Neutrophil (primary cell): Measurements from ENCODE around the gene PKIG.

ENCODE experiments used
- H3K27ac ChIP-seq: fragments of 200-600 bp; sonication (generic); 2 replicates; pipeline ENCODE4 v1.5.1; 2016; ENCODE audit warnings: mild to moderate bottlenecking, moderate library complexity
- H3K27me3 ChIP-seq: fragments of 200-600 bp; sonication (generic); 2 replicates; pipeline ENCODE4 v1.6.0; 2016; ENCODE audit warnings: mild to moderate bottlenecking
- H3K36me3 ChIP-seq: fragments of 200-600 bp; sonication (generic); 2 replicates; pipeline ENCODE4 v1.5.1; 2017
- H3K4me1 ChIP-seq, 2 experiments: fragments of 200-600 bp in 1 of 2; sonication (generic) in 1 of 2; 1 replicate in 1 of 2; 2 replicates in 1 of 2; pipeline versions ENCODE4 v1.5.1 to v1.6.1; 2013 to 2016; ENCODE audit warnings: low read depth in 1 of 2, low read length in 1 of 2, mild to moderate bottlenecking in 1 of 2, moderate library complexity in 1 of 2; ENCODE audit not compliant: control insufficient read depth in 1 of 2, insufficient read depth in 1 of 2
- H3K4me3 ChIP-seq, 2 experiments: fragments of 200-600 bp in 1 of 2; sonication (generic) in 1 of 2; 1 replicate in 1 of 2; 2 replicates in 1 of 2; pipeline ENCODE4 v1.5.1; 2013 to 2016; ENCODE audit warnings: low read depth in 1 of 2, low read length in 1 of 2, mild to moderate bottlenecking in 1 of 2, moderate library complexity in 1 of 2
- H3K9me3 ChIP-seq: fragments of 200-600 bp; sonication (generic); 2 replicates; pipeline ENCODE4 v1.5.1; 2016
- CTCF ChIP-seq: fragments of 200-600 bp; sonication (generic); IDR thresholded peaks from 2 replicates; pipeline ENCODE4 v1.5.1; 2016; ENCODE audit warnings: antibody characterized with exemption

The PKIG gene

GRCh38 chr20:44624152-44624551 is 41.8 kb downstream of the PKIG start:
- Histone ChIP-seq H3K4me3 (no peak overlapping the region), H3K36me3 (no peaks in the 10 kb centered on the region), H3K27me3 (no peaks in the 10 kb centered on the region), H3K27ac (no peak overlapping the region), H3K9me3 (no peaks in the 10 kb centered on the region), H3K4me1 (no peaks in the 10 kb centered on the region)
- no peak for TF ChIP-seq CTCF

DNA sequence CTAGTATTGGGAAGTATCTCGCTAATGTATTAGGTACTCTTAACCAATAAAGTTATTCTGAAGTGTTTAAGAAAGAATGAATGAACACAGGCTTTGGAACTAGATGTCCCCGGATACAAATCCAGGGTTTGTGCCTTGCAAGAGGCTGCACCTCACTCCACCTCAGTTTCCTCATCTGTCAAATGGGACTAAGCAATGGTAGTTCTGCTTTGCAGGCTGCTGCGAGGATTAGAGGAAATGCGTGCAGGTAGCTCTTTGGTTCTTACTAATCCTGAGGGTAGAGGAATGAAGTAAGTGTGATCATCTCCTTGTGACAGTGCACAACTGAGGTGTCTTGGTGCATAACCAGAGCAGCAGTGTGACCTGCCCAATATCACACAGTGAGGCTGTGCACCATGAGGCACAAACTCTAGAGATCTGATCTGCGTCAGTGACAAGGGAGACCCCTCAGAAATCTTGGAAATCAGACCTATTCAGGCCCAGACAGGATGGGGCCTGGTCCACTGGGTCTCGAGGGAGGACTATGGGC is 42.4 kb downstream of the PKIG start:
- TF ChIP-seq CTCF, result no peak

DNA sequence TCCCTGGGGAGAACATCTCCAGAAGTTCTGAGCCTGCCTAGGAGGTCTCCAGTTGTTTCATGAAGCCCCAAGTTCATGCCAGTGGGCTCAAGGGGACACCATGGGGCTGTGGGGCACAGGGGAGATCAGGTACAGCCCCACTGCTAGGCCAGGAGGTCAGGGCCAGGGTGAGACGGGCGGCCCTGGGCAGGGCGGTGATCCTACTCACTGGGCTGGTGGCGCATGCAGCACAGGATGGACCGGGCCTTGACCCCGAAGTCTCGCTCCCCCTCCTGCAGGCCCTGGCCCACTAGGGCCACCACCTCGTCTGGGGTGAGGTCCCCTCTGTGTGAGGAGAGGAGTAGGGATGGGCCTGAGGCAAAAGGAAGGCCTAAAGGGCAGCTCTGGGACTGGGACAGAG is 43.0 kb downstream of the PKIG start:
- Histone ChIP-seq H3K4me1 (no peaks in the 10 kb centered on the region), H3K27ac (no peak overlapping the region), H3K36me3 (no peaks in the 10 kb centered on the region), H3K27me3 (no peaks in the 10 kb centered on the region), H3K9me3 (no peaks in the 10 kb centered on the region), H3K4me3 (no peak overlapping the region)
- no peak for TF ChIP-seq CTCF

More for the DNA sequence above, 42.4 kb downstream of the PKIG start:
- Histone ChIP-seq H3K9me3 (no peaks in the 10 kb centered on the region), H3K27me3 (no peaks in the 10 kb centered on the region), H3K27ac (no peak overlapping the region), H3K4me3 (no peak overlapping the region), H3K36me3 (no peaks in the 10 kb centered on the region), H3K4me1 (no peaks in the 10 kb centered on the region)

DNA sequence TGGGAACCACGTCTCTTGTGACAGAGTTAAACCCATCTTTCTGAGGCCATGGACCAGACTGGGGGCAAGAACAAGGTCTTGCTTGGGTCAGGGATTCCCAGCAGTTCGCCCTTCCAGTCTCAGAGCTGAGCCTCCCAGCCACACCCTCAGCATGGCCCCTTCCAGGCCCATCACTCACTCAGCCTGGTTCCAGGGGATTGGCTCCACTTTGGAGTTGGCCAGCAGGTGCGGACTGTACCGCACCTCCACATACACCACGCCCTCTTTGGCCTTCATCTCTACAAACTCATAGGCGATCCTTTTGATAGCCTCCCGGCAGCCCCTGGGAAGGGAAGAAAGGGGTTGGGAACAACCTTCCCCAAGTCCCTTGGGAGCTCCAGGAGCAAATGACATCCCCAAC is 43.9 kb downstream of the PKIG start:
- Histone ChIP-seq H3K9me3 (no peaks in the 10 kb centered on the region), H3K4me1 (no peaks in the 10 kb centered on the region), H3K4me3 (no peak overlapping the region), H3K36me3 (no peaks in the 10 kb centered on the region), H3K27me3 (no peaks in the 10 kb centered on the region), H3K27ac (no peak overlapping the region)
- no peak for TF ChIP-seq CTCF

DNA sequence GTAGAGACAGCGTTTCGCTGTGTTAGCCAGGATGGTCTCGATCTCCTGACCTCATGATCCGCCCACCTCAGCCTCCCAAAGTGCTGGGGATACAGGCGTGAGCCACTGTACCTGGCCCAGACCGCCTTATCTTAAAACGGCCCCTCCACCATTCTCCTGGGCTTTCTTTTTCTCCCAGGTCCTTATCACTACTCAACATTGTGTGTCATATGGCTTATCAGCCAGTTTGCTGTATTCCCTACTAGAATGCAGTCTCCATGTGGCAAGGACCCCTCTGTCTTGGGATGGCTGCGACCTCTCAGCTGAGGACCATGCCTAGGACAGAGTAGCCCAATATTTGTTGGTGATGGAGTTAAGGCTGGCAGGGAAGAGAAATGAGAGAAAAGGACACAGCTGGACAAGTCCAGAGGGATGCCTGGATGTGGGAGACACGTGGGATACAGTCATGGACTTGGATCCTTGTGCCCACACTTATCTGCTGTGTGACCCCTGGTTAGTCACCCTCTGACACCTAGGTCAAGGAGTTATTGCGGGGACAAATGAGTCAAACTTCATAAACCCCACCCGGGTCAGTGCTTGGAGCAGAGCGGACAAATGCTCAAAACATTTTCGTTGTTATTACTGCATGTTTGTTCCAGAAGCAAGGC is 45.1 kb downstream of the PKIG start:
- Histone ChIP-seq H3K4me3 (no peak overlapping the region), H3K27me3 (no peaks in the 10 kb centered on the region), H3K9me3 (no peaks in the 10 kb centered on the region), H3K36me3 (no peaks in the 10 kb centered on the region), H3K27ac (no peak overlapping the region), H3K4me1 (no peaks in the 10 kb centered on the region)
- TF ChIP-seq CTCF, result no peak
